Esophagus squamous epithelium (tissue), 5 donors: ENCODE data around the gene ADPRHL1. TPM values are rescaled to one million over a fixed set of nuclear protein-coding genes. Genes with fewer than 3 reads are reported as not detected.

Source experiments
- DNase-seq: peaks from one replicate; lab custom pipeline; 2025; lab: John Stamatoyannopoulos, UW
- H3K27ac ChIP-seq, 4 donors: fragments of 200-600 bp; sonication (generic); one replicate each; pipeline ENCODE4 v1.5.1; 2016 to 2019; ENCODE audit warnings: mild to moderate bottlenecking in 1 of 4
- H3K27me3 ChIP-seq, 4 donors: fragments of 200-600 bp; sonication (generic); 1 replicate in 3 of 4; 2 replicates in 1 of 4; pipeline versions ENCODE4 v1.5.1 to v1.6.0; 2017 to 2021; ENCODE audit warnings: antibody characterized with exemption in 1 of 4
- H3K36me3 ChIP-seq, 3 donors: fragments of 200-600 bp; sonication (generic); one replicate each; pipeline ENCODE4 v1.5.1; 2016 to 2019
- H3K4me1 ChIP-seq, 3 donors: fragments of 200-600 bp; sonication (generic); one replicate each; pipeline ENCODE4 v1.5.1; 2017 to 2019
- H3K4me3 ChIP-seq, 4 donors: fragments of 200-600 bp; sonication (generic); 1 replicate in 3 of 4; 2 replicates in 1 of 4; pipeline ENCODE4 v1.5.1; 2016 to 2019; ENCODE audit warnings: mild to moderate bottlenecking in 2 of 4, moderate library complexity in 1 of 4
- H3K9me3 ChIP-seq, 3 donors: fragments of 200-600 bp; sonication (generic); one replicate each; pipeline ENCODE4 v1.5.1; 2016 to 2019
- POLR2A ChIP-seq, 4 donors: fragments of 450-650 bp; IDR thresholded peaks; one replicate each; pipeline ENCODE4 v1.6.1; 2017; ENCODE audit warnings: antibody characterized with exemption in 4 of 4, mild to moderate bottlenecking in 4 of 4, moderate library complexity in 3 of 4
- WGBS, 2 donors: methylation state at CpG; one replicate each; pipeline ENCODE4 v1.1.5; 2018; 5-methylcytosine and 5-hydroxymethylcytosine counted together
- intact Hi-C: fragments of 100-400 bp; cut with DNase I; formaldehyde crosslinking; loops from one replicate; pipeline ENCODE4 v1.15.0; 2022
- total RNA-seq, 4 donors: library from RNA; depleted of rRNA; stranded (reverse); fragments of >200 nt; gene quantifications; one replicate each; pipeline ENCODE4 v1.1.0, GENCODE V29; 2016
- TF ChIP-seq, protein P1 (sequence below), 6 experiments: fragments of 450-650 bp in 4 of 6; fragments of 200-600 bp in 2 of 6; sonication (generic) in 2 of 6; IDR thresholded peaks; one replicate each; pipeline ENCODE4 v1.5.1; 2016 to 2019; ENCODE audit warnings: antibody characterized with exemption in 6 of 6, mild to moderate bottlenecking in 4 of 6, moderate library complexity in 4 of 6
- donor health status: DM: yes; HTN: yes; CAD: no.

Gene ADPRHL1
- total RNA-seq, 4 donors from 2014 or later, result 0.31 to 3.5 (median 2.2) TPM

DNA sequence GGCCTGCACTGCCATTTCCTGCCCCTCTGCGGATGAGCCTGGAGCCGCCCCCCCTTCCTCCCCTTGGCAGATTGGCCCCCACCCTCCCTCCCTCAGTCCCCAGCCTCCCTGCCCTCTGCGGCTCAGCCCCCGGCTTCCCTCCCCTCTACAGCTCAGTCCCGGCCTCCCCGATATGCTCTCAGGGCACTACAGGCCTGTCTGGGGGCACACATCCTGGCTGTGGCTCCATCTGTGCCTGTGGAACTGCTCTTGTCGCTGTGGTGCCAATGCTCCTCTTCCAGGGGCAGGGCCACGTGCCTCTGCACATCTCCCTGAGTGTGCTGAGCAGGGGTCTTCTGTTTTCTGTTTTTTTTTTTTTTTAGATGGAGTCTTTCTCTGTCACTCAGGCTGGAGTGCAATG, 39.0 kb downstream of the ADPRHL1 start:
- peak overlapping the region in 2 of 4 donors; percentile 58 to 67 for H3K27ac ChIP-seq
- intact Hi-C loops, result no loop called here
- no peak overlapping the region for H3K4me3 ChIP-seq

DNA sequence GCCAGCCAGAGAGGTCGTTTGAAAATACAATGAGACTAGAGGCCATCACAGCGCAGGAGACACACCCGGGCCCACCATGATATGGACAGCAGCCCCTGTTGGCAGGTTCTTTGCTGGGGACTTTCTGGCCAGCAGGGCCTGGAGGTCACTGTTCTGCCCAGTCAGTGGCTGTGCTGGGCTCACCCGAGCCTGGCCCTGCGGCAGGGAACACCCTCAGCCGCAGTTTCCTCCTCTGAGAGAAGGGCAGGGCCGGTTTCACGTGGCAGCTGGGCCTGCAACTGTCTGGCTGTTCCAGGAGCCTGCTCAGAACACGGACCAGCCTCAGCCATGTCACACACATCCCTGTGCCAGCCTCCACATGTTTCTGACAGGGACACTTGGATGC, 39.4 kb downstream of the ADPRHL1 start:
- Histone ChIP-seq H3K27me3 (peaks cover 0 to 28% (median 0%) of the 10 kb centered on the region in 4 donors), H3K27ac (peak overlapping the region in 2 of 4 donors; percentile 58 to 67), H3K36me3 (no peaks in the 10 kb centered on the region), H3K9me3 (no peaks in the 10 kb centered on the region), H3K4me1 (peaks cover 4 to 29% (median 6%) of the 10 kb centered on the region in 3 donors), H3K4me3 (no peak overlapping the region)
- no peak for DNase-seq
- TF ChIP-seq, protein P1, sequence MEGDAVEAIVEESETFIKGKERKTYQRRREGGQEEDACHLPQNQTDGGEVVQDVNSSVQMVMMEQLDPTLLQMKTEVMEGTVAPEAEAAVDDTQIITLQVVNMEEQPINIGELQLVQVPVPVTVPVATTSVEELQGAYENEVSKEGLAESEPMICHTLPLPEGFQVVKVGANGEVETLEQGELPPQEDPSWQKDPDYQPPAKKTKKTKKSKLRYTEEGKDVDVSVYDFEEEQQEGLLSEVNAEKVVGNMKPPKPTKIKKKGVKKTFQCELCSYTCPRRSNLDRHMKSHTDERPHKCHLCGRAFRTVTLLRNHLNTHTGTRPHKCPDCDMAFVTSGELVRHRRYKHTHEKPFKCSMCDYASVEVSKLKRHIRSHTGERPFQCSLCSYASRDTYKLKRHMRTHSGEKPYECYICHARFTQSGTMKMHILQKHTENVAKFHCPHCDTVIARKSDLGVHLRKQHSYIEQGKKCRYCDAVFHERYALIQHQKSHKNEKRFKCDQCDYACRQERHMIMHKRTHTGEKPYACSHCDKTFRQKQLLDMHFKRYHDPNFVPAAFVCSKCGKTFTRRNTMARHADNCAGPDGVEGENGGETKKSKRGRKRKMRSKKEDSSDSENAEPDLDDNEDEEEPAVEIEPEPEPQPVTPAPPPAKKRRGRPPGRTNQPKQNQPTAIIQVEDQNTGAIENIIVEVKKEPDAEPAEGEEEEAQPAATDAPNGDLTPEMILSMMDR (IDR thresholded peaks at IDR 0.05), result no peak
- TF ChIP-seq POLR2A (IDR thresholded peaks at IDR 0.05), result no peak
- intact Hi-C loops, result no loop called here
- WGBS, 2 donors, result no CpG with 5 or more reads among the region's 9 CpGs

More for the DNA sequence above, 39.0 kb downstream of the ADPRHL1 start:
- 76 to 87% methylated on average over 5 of the region's 8 CpGs for WGBS, 2 donors
- H3K4me1 ChIP-seq, result peaks cover 4 to 29% (median 6%) of the 10 kb centered on the region in 3 donors
- no peaks in the 10 kb centered on the region for H3K9me3 ChIP-seq
- peaks cover 0 to 23% (median 0%) of the 10 kb centered on the region in 4 donors for H3K27me3 ChIP-seq
- no peak for DNase-seq
- H3K36me3 ChIP-seq, result no peaks in the 10 kb centered on the region
- TF ChIP-seq POLR2A (IDR thresholded peaks at IDR 0.05), result no peak
- TF ChIP-seq, protein P1 (IDR thresholded peaks at IDR 0.05), result no peak

DNA sequence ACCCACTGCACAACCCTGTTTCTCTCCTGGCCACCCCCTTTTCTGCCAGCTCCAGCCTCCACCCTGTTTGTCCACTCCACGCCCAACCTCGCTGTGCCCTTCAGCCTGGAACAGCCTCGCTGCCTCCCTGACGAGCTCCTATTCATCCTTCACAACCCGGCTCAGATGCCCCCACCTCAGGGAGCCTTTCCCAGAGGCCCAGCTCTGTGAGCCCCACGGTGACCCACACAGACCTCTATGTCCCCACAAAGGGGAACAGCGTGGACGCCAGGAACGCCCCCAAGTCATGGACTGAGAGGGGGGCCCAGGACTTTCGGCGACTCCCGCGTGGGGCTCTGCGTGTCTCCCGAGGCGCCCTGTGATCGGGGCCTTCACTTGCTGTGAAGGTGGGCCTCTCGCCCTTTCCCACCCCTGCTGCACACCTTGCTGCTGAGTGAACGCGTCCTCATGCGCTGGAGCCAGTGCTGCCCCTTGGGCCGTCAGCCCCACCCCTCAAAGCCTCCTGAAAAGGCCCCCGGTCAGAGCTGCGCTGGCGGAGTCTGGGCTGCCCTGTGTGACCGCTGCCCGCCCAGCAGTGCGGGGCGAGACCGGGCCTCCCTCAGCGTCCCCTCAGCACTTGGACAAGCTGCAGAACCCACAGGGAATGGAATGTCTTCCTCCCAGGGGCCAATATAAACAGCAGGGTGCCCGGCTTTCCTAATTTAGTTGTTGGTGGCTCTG, 40.0 kb downstream of the ADPRHL1 start:
- 94 to 100% methylated on average over 1 to 3 of the region's 32 CpGs for WGBS, 2 donors
- no peak for DNase-seq
- H3K27me3 ChIP-seq, result peaks cover 0 to 29% (median 0%) of the 10 kb centered on the region in 4 donors
- no peaks in the 10 kb centered on the region for H3K9me3 ChIP-seq
- H3K4me3 ChIP-seq, result no peak overlapping the region
- H3K4me1 ChIP-seq, result peaks cover 4 to 29% (median 6%) of the 10 kb centered on the region in 3 donors
- H3K27ac ChIP-seq, result peak overlapping the region in 3 of 4 donors; percentile 11 to 67 (median 58)
- TF ChIP-seq, protein P1 (IDR thresholded peaks at IDR 0.05), result no peak
- no peak for TF ChIP-seq POLR2A (IDR thresholded peaks at IDR 0.05)
- intact Hi-C loops, result no loop called here
- H3K36me3 ChIP-seq, result no peaks in the 10 kb centered on the region

DNA sequence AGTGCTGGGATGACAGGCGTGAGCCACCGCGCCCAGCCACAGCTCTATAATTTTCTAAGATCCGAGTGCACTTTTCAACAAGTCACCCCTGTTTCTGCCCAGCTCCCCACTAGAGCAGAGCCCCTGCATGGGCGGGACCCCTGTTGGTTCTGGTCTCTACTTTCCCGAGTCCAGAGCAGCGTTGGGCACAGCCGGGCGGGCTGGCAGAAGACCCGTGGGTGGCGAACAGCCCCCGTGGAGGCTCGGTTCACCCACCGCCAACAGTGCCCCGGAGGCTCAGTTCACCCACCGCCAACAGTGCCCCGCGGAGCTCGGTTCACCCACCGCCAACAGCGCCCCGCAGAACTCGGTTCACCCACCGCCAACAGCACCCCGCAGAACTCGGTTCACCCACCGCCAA, 40.8 kb downstream of the ADPRHL1 start:
- WGBS, 2 donors, result 100% methylated on average over 1 to 7 of the region's 27 CpGs
- no peaks in the 10 kb centered on the region for H3K36me3 ChIP-seq
- no peak overlapping the region for H3K4me3 ChIP-seq
- no peaks in the 10 kb centered on the region for H3K9me3 ChIP-seq
- H3K27ac ChIP-seq, result no peak overlapping the region
- no peak for DNase-seq
- peaks cover 0 to 32% (median 0%) of the 10 kb centered on the region in 4 donors for H3K27me3 ChIP-seq
- intact Hi-C loops, result no loop called here
- peaks cover 4 to 29% (median 6%) of the 10 kb centered on the region in 3 donors for H3K4me1 ChIP-seq
- no peak for TF ChIP-seq POLR2A (IDR thresholded peaks at IDR 0.05)

DNA sequence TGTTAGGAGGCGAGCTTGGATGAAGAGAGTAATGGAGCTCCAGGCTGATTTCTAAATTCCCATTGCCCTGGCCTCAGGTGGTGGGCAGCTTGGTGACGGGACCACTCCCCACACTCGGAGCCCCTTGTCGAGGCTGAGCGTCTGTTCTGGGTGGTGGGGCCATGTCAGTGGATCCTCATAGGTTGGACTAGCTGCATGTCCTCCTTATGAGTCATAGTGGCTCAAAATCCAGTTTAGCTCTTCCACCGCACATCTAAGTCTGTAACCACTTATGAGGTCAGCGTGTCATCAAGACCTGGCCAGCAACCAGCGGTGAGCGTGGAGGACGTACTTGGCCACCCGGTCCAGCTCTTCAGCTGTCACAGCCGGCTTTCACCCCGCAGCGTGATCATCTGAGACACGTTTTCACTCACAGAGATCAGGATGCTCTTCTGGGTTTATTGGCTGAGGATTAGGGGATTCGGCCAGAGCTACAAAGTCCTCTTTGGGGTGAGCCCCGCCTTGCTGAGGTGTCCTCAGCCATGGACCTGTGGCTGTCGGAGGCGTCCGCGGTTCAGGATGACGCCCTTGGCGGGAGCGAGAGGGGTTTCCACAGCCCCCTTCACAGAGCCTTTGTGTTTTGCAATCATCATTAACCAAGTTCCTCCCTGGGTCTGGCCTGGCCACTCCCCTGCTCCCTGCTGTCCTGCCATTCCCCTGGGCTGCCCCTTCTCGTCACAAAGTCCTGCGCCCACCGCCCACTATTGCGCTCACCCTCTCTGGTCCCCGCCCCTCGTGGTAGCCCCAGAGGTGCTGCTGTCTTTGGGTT, 41.9 kb downstream of the ADPRHL1 start:
- Histone ChIP-seq H3K4me1 (peaks cover 4 to 29% (median 6%) of the 10 kb centered on the region in 3 donors), H3K9me3 (no peaks in the 10 kb centered on the region), H3K27me3 (peaks cover 0 to 42% (median 0%) of the 10 kb centered on the region in 4 donors), H3K27ac (peak overlapping the region; percentile 59 to 81 (median 76)), H3K36me3 (no peaks in the 10 kb centered on the region), H3K4me3 (peak overlapping the region in 1 of 4 donors; percentile 43)
- WGBS, 2 donors, result 65 to 66% methylated on average over 7 to 23 of the region's 30 CpGs
- DNase-seq, result no peak
- TF ChIP-seq, protein P1 (IDR thresholded peaks at IDR 0.05), result no peak
- TF ChIP-seq POLR2A (IDR thresholded peaks at IDR 0.05), result no peak
- intact Hi-C loops, result no loop called here
